ENCODE data around the gene KIAA1755. TPM values are rescaled to one million over a fixed set of nuclear protein-coding genes. Genes with fewer than 3 reads are reported as not detected.

The KIAA1755 gene
- polyA plus RNA-seq, 1 donor from 2014 or later = not detected

DNA sequence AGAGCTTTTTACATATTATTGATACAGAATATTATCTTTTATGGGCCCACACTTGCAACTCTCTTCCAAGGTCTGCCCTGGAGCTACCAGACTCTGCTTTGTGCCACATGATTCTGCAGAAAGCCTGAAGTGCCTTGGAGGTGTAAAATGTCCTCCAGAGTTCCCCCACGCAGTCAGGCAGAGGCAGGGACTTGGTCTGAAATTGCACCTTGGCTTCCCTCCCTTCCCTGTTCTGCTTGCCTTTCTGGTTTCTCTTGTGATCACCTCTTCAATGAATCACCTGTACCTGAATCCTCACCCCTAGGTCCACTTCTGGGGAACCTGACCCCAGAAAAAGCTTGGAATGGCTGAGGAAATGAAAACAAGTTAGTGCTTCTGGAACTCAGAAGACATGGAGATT is 52.4 kb downstream of the KIAA1755 start:
- Histone ChIP-seq H3K79me2 (replicated peaks; ENCODE audit: insufficient read depth, low read length) (no peaks in the 10 kb centered on the region), H2AFZ (ENCODE audit: low read depth, low read length) (no peak overlapping the region), H3K4me2 (ENCODE audit: low read length) (no peak overlapping the region), H3K9me3 (ENCODE audit: low read length) (no peaks in the 10 kb centered on the region), H3F3A (ENCODE audit: insufficient read depth, low read length, poor library complexity, severe bottlenecking) (no peaks in the 10 kb centered on the region), H3K27me3 (ENCODE audit: insufficient read depth, low read depth, low read length) (no peaks in the 10 kb centered on the region), H3K27ac (ENCODE audit: low read length) (no peak overlapping the region), H4K20me1 (ENCODE audit: insufficient read depth) (no peaks in the 10 kb centered on the region), H3K4me3 (ENCODE audit: low read length) (no peak overlapping the region), H3K36me3 (ENCODE audit: insufficient read depth, low read length) (no peaks in the 10 kb centered on the region), H3K9ac (ENCODE audit: low read length) (no peak overlapping the region), H3K9me2 (ENCODE audit: insufficient read depth, low read length) (no peaks in the 10 kb centered on the region)
- TF ChIP-seq, protein P1, sequence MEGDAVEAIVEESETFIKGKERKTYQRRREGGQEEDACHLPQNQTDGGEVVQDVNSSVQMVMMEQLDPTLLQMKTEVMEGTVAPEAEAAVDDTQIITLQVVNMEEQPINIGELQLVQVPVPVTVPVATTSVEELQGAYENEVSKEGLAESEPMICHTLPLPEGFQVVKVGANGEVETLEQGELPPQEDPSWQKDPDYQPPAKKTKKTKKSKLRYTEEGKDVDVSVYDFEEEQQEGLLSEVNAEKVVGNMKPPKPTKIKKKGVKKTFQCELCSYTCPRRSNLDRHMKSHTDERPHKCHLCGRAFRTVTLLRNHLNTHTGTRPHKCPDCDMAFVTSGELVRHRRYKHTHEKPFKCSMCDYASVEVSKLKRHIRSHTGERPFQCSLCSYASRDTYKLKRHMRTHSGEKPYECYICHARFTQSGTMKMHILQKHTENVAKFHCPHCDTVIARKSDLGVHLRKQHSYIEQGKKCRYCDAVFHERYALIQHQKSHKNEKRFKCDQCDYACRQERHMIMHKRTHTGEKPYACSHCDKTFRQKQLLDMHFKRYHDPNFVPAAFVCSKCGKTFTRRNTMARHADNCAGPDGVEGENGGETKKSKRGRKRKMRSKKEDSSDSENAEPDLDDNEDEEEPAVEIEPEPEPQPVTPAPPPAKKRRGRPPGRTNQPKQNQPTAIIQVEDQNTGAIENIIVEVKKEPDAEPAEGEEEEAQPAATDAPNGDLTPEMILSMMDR (IDR thresholded peaks at IDR 0.05; ENCODE audit: poor library complexity, severe bottlenecking) = no peak
- TF ChIP-seq, protein P2, sequence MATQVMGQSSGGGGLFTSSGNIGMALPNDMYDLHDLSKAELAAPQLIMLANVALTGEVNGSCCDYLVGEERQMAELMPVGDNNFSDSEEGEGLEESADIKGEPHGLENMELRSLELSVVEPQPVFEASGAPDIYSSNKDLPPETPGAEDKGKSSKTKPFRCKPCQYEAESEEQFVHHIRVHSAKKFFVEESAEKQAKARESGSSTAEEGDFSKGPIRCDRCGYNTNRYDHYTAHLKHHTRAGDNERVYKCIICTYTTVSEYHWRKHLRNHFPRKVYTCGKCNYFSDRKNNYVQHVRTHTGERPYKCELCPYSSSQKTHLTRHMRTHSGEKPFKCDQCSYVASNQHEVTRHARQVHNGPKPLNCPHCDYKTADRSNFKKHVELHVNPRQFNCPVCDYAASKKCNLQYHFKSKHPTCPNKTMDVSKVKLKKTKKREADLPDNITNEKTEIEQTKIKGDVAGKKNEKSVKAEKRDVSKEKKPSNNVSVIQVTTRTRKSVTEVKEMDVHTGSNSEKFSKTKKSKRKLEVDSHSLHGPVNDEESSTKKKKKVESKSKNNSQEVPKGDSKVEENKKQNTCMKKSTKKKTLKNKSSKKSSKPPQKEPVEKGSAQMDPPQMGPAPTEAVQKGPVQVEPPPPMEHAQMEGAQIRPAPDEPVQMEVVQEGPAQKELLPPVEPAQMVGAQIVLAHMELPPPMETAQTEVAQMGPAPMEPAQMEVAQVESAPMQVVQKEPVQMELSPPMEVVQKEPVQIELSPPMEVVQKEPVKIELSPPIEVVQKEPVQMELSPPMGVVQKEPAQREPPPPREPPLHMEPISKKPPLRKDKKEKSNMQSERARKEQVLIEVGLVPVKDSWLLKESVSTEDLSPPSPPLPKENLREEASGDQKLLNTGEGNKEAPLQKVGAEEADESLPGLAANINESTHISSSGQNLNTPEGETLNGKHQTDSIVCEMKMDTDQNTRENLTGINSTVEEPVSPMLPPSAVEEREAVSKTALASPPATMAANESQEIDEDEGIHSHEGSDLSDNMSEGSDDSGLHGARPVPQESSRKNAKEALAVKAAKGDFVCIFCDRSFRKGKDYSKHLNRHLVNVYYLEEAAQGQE (IDR thresholded peaks at IDR 0.05; ENCODE audit: borderline replicate concordance) = no peak

DNA sequence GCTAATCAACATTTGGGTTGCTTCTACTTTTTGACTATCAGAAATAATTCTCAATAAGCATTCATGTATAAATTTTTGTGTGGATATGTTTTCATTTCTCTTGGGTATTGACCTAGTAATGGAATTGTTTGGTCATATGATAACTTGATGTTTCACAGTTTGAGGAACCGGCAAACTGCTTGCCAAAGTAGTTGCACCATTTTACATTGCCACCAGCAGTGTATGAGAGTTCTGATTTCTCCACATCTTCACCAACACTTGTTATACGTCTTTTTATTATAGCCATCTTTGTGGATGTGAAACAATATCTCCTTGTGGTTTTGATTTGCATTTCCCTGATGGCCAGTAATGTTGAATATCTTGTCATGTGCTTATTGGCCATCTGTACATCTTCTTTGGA is 52.9 kb downstream of the KIAA1755 start:
- Histone ChIP-seq H3K9me3 (ENCODE audit: low read length) (no peaks in the 10 kb centered on the region), H3K36me3 (ENCODE audit: insufficient read depth, low read length) (no peaks in the 10 kb centered on the region), H3K9ac (ENCODE audit: low read length) (no peak overlapping the region), H3F3A (ENCODE audit: insufficient read depth, low read length, poor library complexity, severe bottlenecking) (no peaks in the 10 kb centered on the region), H3K27ac (ENCODE audit: low read length) (no peak overlapping the region), H3K4me3 (ENCODE audit: low read length) (no peak overlapping the region), H4K20me1 (ENCODE audit: insufficient read depth) (no peaks in the 10 kb centered on the region), H2AFZ (ENCODE audit: low read depth, low read length) (no peak overlapping the region), H3K79me2 (replicated peaks; ENCODE audit: insufficient read depth, low read length) (no peaks in the 10 kb centered on the region), H3K4me2 (ENCODE audit: low read length) (no peak overlapping the region), H3K9me2 (ENCODE audit: insufficient read depth, low read length) (no peaks in the 10 kb centered on the region), H3K27me3 (ENCODE audit: insufficient read depth, low read depth, low read length) (no peaks in the 10 kb centered on the region)
- TF ChIP-seq POLR2AphosphoS5 (IDR thresholded peaks at IDR 0.05) = no peak
- no peak for TF ChIP-seq RAD21 (conservative IDR thresholded peaks at IDR 0.05)
- TF ChIP-seq, protein P1 (IDR thresholded peaks at IDR 0.05; ENCODE audit: poor library complexity, severe bottlenecking) = no peak

DNA sequence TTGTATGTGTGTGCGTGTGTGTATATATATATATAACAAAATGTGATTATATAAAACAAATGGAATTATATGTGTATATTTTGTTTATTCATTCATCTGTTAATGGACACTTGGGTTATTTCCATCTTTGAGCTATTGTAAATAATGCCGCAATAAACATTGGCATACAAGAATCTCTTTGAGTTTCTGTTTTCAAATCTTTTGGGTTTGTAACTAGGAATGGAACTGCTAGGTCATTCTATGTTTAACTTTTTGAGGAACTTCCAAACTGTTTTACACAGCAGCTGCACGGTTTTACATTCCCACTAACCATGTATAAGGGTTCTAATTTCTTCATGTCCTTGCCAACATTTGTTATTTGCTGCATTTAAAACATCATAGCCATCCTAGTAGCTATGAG is 55.5 kb downstream of the KIAA1755 start:
- no peaks in the 10 kb centered on the region for H3K9me3 ChIP-seq (ENCODE audit: low read length)
- no peak overlapping the region for H3K4me3 ChIP-seq (ENCODE audit: low read length)
- no peaks in the 10 kb centered on the region for H3K79me2 ChIP-seq (replicated peaks; ENCODE audit: insufficient read depth, low read length)
- no peaks in the 10 kb centered on the region for H3K27me3 ChIP-seq (ENCODE audit: insufficient read depth, low read depth, low read length)
- no peak overlapping the region for H3K27ac ChIP-seq (ENCODE audit: low read length)
- no peaks in the 10 kb centered on the region for H4K20me1 ChIP-seq (ENCODE audit: insufficient read depth)
- H3K36me3 ChIP-seq (ENCODE audit: insufficient read depth, low read length) = no peaks in the 10 kb centered on the region
- no peaks in the 10 kb centered on the region for H3F3A ChIP-seq (ENCODE audit: insufficient read depth, low read length, poor library complexity, severe bottlenecking)
- no peaks in the 10 kb centered on the region for H3K9me2 ChIP-seq (ENCODE audit: insufficient read depth, low read length)
- H3K4me2 ChIP-seq (ENCODE audit: low read length) = no peak overlapping the region
- H3K9ac ChIP-seq (ENCODE audit: low read length) = no peak overlapping the region
- no peak overlapping the region for H2AFZ ChIP-seq (ENCODE audit: low read depth, low read length)
- TF ChIP-seq MXI1 (conservative IDR thresholded peaks at IDR 0.05; ENCODE audit: poor library complexity, severe bottlenecking) (no peak), TAF1 (IDR thresholded peaks at IDR 0.05; ENCODE audit: low read depth) (no peak), POLR2AphosphoS5 (IDR thresholded peaks at IDR 0.05) (no peak), SMC3 (conservative IDR thresholded peaks at IDR 0.05; ENCODE audit: poor library complexity) (no peak), RAD21 (conservative IDR thresholded peaks at IDR 0.05) (no peak), EZH2 (IDR thresholded peaks at IDR 0.05; ENCODE audit: borderline replicate concordance, insufficient read depth, low read length, poor library complexity, severe bottlenecking) (no peak)
- TF ChIP-seq, protein P1 (IDR thresholded peaks at IDR 0.05; ENCODE audit: poor library complexity, severe bottlenecking) = no peak
- TF ChIP-seq, protein P2 (IDR thresholded peaks at IDR 0.05; ENCODE audit: borderline replicate concordance) = no peak

Data from neural cell (in vitro differentiated cells).